SJCRH30 (cell line): ENCODE measurements around the gene UBALD1. TPM values are rescaled to one million over a fixed set of nuclear protein-coding genes. Genes with fewer than 3 reads are reported as not detected.

Experiments used
- DNase-seq, 2 experiments: peaks; one replicate each; pipeline ENCODE4 v3.0.0-alpha.2; 2015 to 2020
- H3K27ac ChIP-seq: fragments of 250-450 bp; sonication (Bioruptor Pico); 2 replicates; pipeline ENCODE4 v1.5.1; 2020; ENCODE audit warnings: mild to moderate bottlenecking, moderate library complexity
- H3K27me3 ChIP-seq: fragments of 250-450 bp; sonication (Bioruptor Pico); 2 replicates; pipeline ENCODE4 v1.5.1; 2020; ENCODE audit warnings: mild to moderate bottlenecking, moderate library complexity
- H3K36me3 ChIP-seq: fragments of 250-450 bp; sonication (Bioruptor Pico); 2 replicates; pipeline ENCODE4 v1.5.1; 2020; ENCODE audit warnings: mild to moderate bottlenecking, moderate library complexity
- H3K4me1 ChIP-seq: fragments of 250-450 bp; sonication (Bioruptor Pico); 2 replicates; pipeline ENCODE4 v1.5.1; 2020; ENCODE audit warnings: mild to moderate bottlenecking, moderate library complexity
- H3K4me3 ChIP-seq: fragments of 250-450 bp; sonication (Bioruptor Pico); 2 replicates; pipeline ENCODE4 v1.5.1; 2020; ENCODE audit warnings: mild to moderate bottlenecking, moderate library complexity
- H3K9me3 ChIP-seq: fragments of 250-450 bp; sonication (Bioruptor Pico); replicated peaks from 2 replicates; pipeline ENCODE4 v1.5.1; 2020; ENCODE audit warnings: mild to moderate bottlenecking, moderate library complexity
- total RNA-seq: library from RNA; depleted of rRNA; stranded (reverse); fragments of >200 nt; shearing (Covaris generic); gene quantifications from 2 replicates; pipeline ENCODE4 v1.2.3, GENCODE V29; 2014; rRNA removed

UBALD1 gene
- 5.5 and 8.7 TPM in 2 replicates for total RNA-seq

- peak; percentile 84 to 89 for DNase-seq
- no peaks in the 10 kb centered on the region; the same call in 1 of the 2 replicates for H3K4me1 ChIP-seq
- no peaks in the 10 kb centered on the region for H3K36me3 ChIP-seq
Observed at GRCh38 chr16:4614571-4615383, at the start of gene UBALD1. TSS of gene UBALD1 (minus strand) at chr16:4614888. CDS start at chr16:4614797, 91 bp downstream.

GRCh38 chr16:4663777-4664465, 49.2 kb upstream of the UBALD1 start:
- H3K27me3 ChIP-seq: no peaks in the 10 kb centered on the region
- no peak overlapping the region for H3K4me3 ChIP-seq
- H3K4me1 ChIP-seq: no peaks in the 10 kb centered on the region
- H3K36me3 ChIP-seq: peaks cover 5% of the 10 kb centered on the region
- no peak overlapping the region for H3K27ac ChIP-seq
- H3K9me3 ChIP-seq: no peaks in the 10 kb centered on the region
- no peak for DNase-seq

More at GRCh38 chr16:4614571-4615383, at the start of gene UBALD1:
- H3K27ac ChIP-seq: peak within 1 kb of the TSS; percentile 70
- H3K4me3 ChIP-seq: peak within 1 kb of the TSS; percentile 75
- H3K9me3 ChIP-seq: no peaks in the 10 kb centered on the region
- H3K27me3 ChIP-seq: no peaks in the 10 kb centered on the region

GRCh38 chr16:4663465-4663776, 48.7 kb upstream of the UBALD1 start:
- no peak for DNase-seq
- H3K36me3 ChIP-seq: peaks cover 4% of the 10 kb centered on the region
- H3K27ac ChIP-seq: no peak overlapping the region
- no peaks in the 10 kb centered on the region for H3K27me3 ChIP-seq
- no peak overlapping the region for H3K4me3 ChIP-seq
- no peaks in the 10 kb centered on the region for H3K4me1 ChIP-seq
- H3K9me3 ChIP-seq: no peaks in the 10 kb centered on the region

GRCh38 chr16:4661661-4662060, 47.0 kb upstream of the UBALD1 start:
- no peaks in the 10 kb centered on the region for H3K9me3 ChIP-seq

GRCh38 chr16:4660454-4661007, 45.8 kb upstream of the UBALD1 start:
- H3K4me3 ChIP-seq: no peak overlapping the region
- H3K9me3 ChIP-seq: no peaks in the 10 kb centered on the region
- H3K27ac ChIP-seq: no peak overlapping the region
- no peaks in the 10 kb centered on the region for H3K4me1 ChIP-seq
- no peaks in the 10 kb centered on the region; the same call in 1 of the 2 replicates for H3K36me3 ChIP-seq
- H3K27me3 ChIP-seq: no peaks in the 10 kb centered on the region
- peak; percentile 19 to 20 for DNase-seq

More at GRCh38 chr16:4661661-4662060, 47.0 kb upstream of the UBALD1 start:
- H3K27me3 ChIP-seq: no peaks in the 10 kb centered on the region
- no peak overlapping the region for H3K27ac ChIP-seq
- no peaks in the 10 kb centered on the region for H3K4me1 ChIP-seq
- no peak for DNase-seq
- no peak overlapping the region for H3K4me3 ChIP-seq
- no peaks in the 10 kb centered on the region; the same call in 1 of the 2 replicates for H3K36me3 ChIP-seq

GRCh38 chr16:4659363-4660353, 45.0 kb upstream of the UBALD1 start:
- H3K9me3 ChIP-seq: no peaks in the 10 kb centered on the region
- H3K27me3 ChIP-seq: no peaks in the 10 kb centered on the region
- H3K4me3 ChIP-seq: no peak overlapping the region
- H3K36me3 ChIP-seq: no peaks in the 10 kb centered on the region; the same call in 1 of the 2 replicates
- H3K27ac ChIP-seq: no peak overlapping the region
- DNase-seq: no peak
- no peaks in the 10 kb centered on the region for H3K4me1 ChIP-seq

- no peaks in the 10 kb centered on the region for H3K4me1 ChIP-seq
- H3K9me3 ChIP-seq: no peaks in the 10 kb centered on the region
- no peak for DNase-seq
- no peak overlapping the region for H3K27ac ChIP-seq
- no peak overlapping the region for H3K4me3 ChIP-seq
- H3K27me3 ChIP-seq: no peaks in the 10 kb centered on the region
- no peaks in the 10 kb centered on the region; the same call in 1 of the 2 replicates for H3K36me3 ChIP-seq
Observed at GRCh38 chr16:4656695-4657686, 42.3 kb upstream of the UBALD1 start.

GRCh38 chr16:4656221-4656620, 41.5 kb upstream of the UBALD1 start:
- DNase-seq: no peak
- Histone ChIP-seq H3K9me3 (no peaks in the 10 kb centered on the region), H3K36me3 (no peaks in the 10 kb centered on the region; the same call in 1 of the 2 replicates), H3K27ac (no peak overlapping the region), H3K27me3 (no peaks in the 10 kb centered on the region), H3K4me3 (no peak overlapping the region), H3K4me1 (no peaks in the 10 kb centered on the region)

- H3K9me3 ChIP-seq: no peaks in the 10 kb centered on the region
- H3K4me3 ChIP-seq: no peak overlapping the region
- H3K4me1 ChIP-seq: no peaks in the 10 kb centered on the region
- no peaks in the 10 kb centered on the region for H3K27me3 ChIP-seq
- no peaks in the 10 kb centered on the region; the same call in 1 of the 2 replicates for H3K36me3 ChIP-seq
- no peak overlapping the region for H3K27ac ChIP-seq
- no peak for DNase-seq
Observed at GRCh38 chr16:4655801-4656200, 41.1 kb upstream of the UBALD1 start.

- DNase-seq: no peak
- no peaks in the 10 kb centered on the region; the same call in 1 of the 2 replicates for H3K36me3 ChIP-seq
Observed at GRCh38 chr16:4654964-4655590, 40.4 kb upstream of the UBALD1 start.

GRCh38 chr16:4654011-4654963, 39.6 kb upstream of the UBALD1 start:
- H3K4me1 ChIP-seq: no peaks in the 10 kb centered on the region
- no peak overlapping the region for H3K27ac ChIP-seq
- H3K27me3 ChIP-seq: no peaks in the 10 kb centered on the region
- no peaks in the 10 kb centered on the region; the same call in 1 of the 2 replicates for H3K36me3 ChIP-seq
- H3K9me3 ChIP-seq: no peaks in the 10 kb centered on the region
- no peak for DNase-seq
- no peak overlapping the region for H3K4me3 ChIP-seq

More at GRCh38 chr16:4654964-4655590, 40.4 kb upstream of the UBALD1 start:
- Histone ChIP-seq H3K4me1 (no peaks in the 10 kb centered on the region), H3K9me3 (no peaks in the 10 kb centered on the region), H3K27me3 (no peaks in the 10 kb centered on the region), H3K27ac (no peak overlapping the region), H3K4me3 (no peak overlapping the region)

- H3K27ac ChIP-seq: no peak overlapping the region
- H3K27me3 ChIP-seq: no peaks in the 10 kb centered on the region
- no peaks in the 10 kb centered on the region; the same call in 1 of the 2 replicates for H3K36me3 ChIP-seq
- H3K9me3 ChIP-seq: no peaks in the 10 kb centered on the region
- DNase-seq: no peak
- H3K4me1 ChIP-seq: no peaks in the 10 kb centered on the region
- H3K4me3 ChIP-seq: no peak overlapping the region
Observed at GRCh38 chr16:4652561-4652960, 37.9 kb upstream of the UBALD1 start.
